GM23338 (cell line): ENCODE results near the gene GRIN2A. TPM values are rescaled to one million over a fixed set of nuclear protein-coding genes. Genes with fewer than 3 reads are reported as not detected.

Source experiments
- ATAC-seq: fragments of 200-7000 bp; cut with Tn5 transposase; 3 replicates; pipeline ENCODE4 v1.9.1; 2020
- DNase-seq: peaks from one replicate; pipeline ENCODE4 v3.0.0-alpha.2; 2015; ENCODE audit warnings: low spot score
- H2AFZ ChIP-seq: fragments of 200-600 bp; sonication (generic); 2 replicates; pipeline ENCODE4 v1.8.0; 2016; ENCODE audit warnings: antibody characterized with exemption, mild to moderate bottlenecking, moderate library complexity
- H3F3A ChIP-seq: fragments of 200-600 bp; sonication (generic); replicated peaks from 2 replicates; pipeline ENCODE4 v1.8.0; 2017; ENCODE audit warnings: antibody characterized with exemption, mixed run types, low read depth
- H3K27ac ChIP-seq: fragments of 200-600 bp; sonication (generic); 2 replicates; pipeline ENCODE4 v1.6.1; 2016; ENCODE audit warnings: low read depth
- H3K27me3 ChIP-seq: fragments of 200-600 bp; sonication (generic); 2 replicates; pipeline ENCODE4 v1.8.0; 2016; ENCODE audit warnings: mild to moderate bottlenecking, mixed run types, moderate library complexity; ENCODE audit not compliant: insufficient read depth
- H3K36me3 ChIP-seq: fragments of 200-600 bp; sonication (generic); 2 replicates; pipeline ENCODE4 v1.8.0; 2016; ENCODE audit warnings: mild to moderate bottlenecking; ENCODE audit not compliant: insufficient read depth
- H3K4me1 ChIP-seq: fragments of 200-600 bp; sonication (generic); 2 replicates; pipeline ENCODE4 v1.8.0; 2016; ENCODE audit warnings: mild to moderate bottlenecking, moderate library complexity; ENCODE audit not compliant: insufficient read depth
- H3K4me2 ChIP-seq: fragments of 200-600 bp; sonication (generic); 2 replicates; pipeline ENCODE4 v1.7.1; 2017; ENCODE audit warnings: mixed run types
- H3K4me3 ChIP-seq: fragments of 200-600 bp; sonication (generic); 2 replicates; pipeline ENCODE4 v1.6.1; 2016; ENCODE audit warnings: mixed run types
- H3K79me2 ChIP-seq: fragments of 200-600 bp; sonication (generic); replicated peaks from 2 replicates; pipeline ENCODE4 v1.8.0; 2017; ENCODE audit warnings: mild to moderate bottlenecking; ENCODE audit not compliant: insufficient read depth
- H3K9me2 ChIP-seq: fragments of 200-600 bp; sonication (generic); 2 replicates; pipeline ENCODE4 v1.8.0; 2017; ENCODE audit not compliant: insufficient read depth
- H4K20me1 ChIP-seq: fragments of 200-600 bp; sonication (generic); replicated peaks from 2 replicates; pipeline ENCODE4 v1.8.0; 2017; ENCODE audit warnings: mild to moderate bottlenecking; ENCODE audit not compliant: insufficient read depth
- H3K27ac Mint-ChIP-seq: 2 replicates; pipeline ENCODE4 v1.8.0; 2020; ENCODE audit warnings: inconsistent platforms, mild to moderate bottlenecking, moderate library complexity, mixed read lengths
- H3K27me3 Mint-ChIP-seq: 3 replicates; pipeline ENCODE4 v1.8.0; 2022; ENCODE audit warnings: low read depth, mild to moderate bottlenecking, moderate library complexity, mixed read lengths, inconsistent platforms; ENCODE audit not compliant: insufficient read depth, poor library complexity
- H3K36me3 Mint-ChIP-seq: 3 replicates; pipeline ENCODE4 v1.8.0; 2021; ENCODE audit warnings: low read depth, mild to moderate bottlenecking, inconsistent platforms, moderate library complexity, mixed read lengths
- H3K4me1 Mint-ChIP-seq: 3 replicates; pipeline ENCODE4 v1.8.0; 2020; ENCODE audit warnings: mild to moderate bottlenecking, inconsistent platforms, mixed read lengths
- H3K4me3 Mint-ChIP-seq: 3 replicates; pipeline ENCODE4 v1.8.0; 2021; ENCODE audit warnings: moderate library complexity, mild to moderate bottlenecking, inconsistent platforms, mixed read lengths
- H3K9me3 Mint-ChIP-seq: 3 replicates; pipeline ENCODE4 v1.8.0; 2020; ENCODE audit warnings: moderate library complexity, mild to moderate bottlenecking, inconsistent platforms, mixed read lengths
- EZH2 ChIP-seq: fragments of 200-600 bp; sonication (generic); IDR thresholded peaks from one replicate; pipeline ENCODE4 v1.8.0; 2017; ENCODE audit warnings: antibody characterized with exemption, mild to moderate bottlenecking, low read depth; ENCODE audit not compliant: unreplicated experiment
- EZH2phosphoT487 ChIP-seq: fragments of 200-600 bp; sonication (generic); IDR thresholded peaks from one replicate; pipeline ENCODE4 v1.8.1; 2018; ENCODE audit warnings: antibody characterized with exemption; ENCODE audit not compliant: unreplicated experiment
- JUNB ChIP-seq: IDR thresholded peaks from one replicate; pipeline ENCODE4 v1.6.1; 2016; ENCODE audit warnings: antibody characterized with exemption; ENCODE audit not compliant: unreplicated experiment
- NANOG ChIP-seq: IDR thresholded peaks from 2 replicates; pipeline ENCODE4 v1.6.1; 2016; ENCODE audit warnings: antibody characterized with exemption, borderline replicate concordance
- ZNF114 ChIP-seq: fragments of 250-450 bp; sonication (Bioruptor Pico); IDR thresholded peaks from 2 replicates; pipeline ENCODE4 v1.5.0; 2020; ENCODE audit warnings: mild to moderate bottlenecking, moderate library complexity
- ZNF331 ChIP-seq: fragments of 250-450 bp; sonication (Bioruptor Pico); IDR thresholded peaks from 2 replicates; pipeline ENCODE4 v1.5.0; 2020; ENCODE audit warnings: low read depth, mild to moderate bottlenecking, moderate library complexity
- polyA plus RNA-seq: library from polyadenylated mRNA; unstranded; fragments of >200 nt; fragmentation: Nextera tagmentation; extraction: Ambion mirVana; gene quantifications from 2 replicates; pipeline ENCODE4 v1.2.1, GENCODE V29; 2016
- total RNA-seq: library from RNA; depleted of rRNA; stranded (reverse); fragments of >200 nt; shearing (Covaris generic); gene quantifications from 2 replicates; pipeline ENCODE4 v1.2.3, GENCODE V29; 2014
- TF ChIP-seq, protein P1 (sequence below): IDR thresholded peaks from one replicate; pipeline ENCODE4 v1.6.1; 2018; ENCODE audit warnings: antibody characterized with exemption; ENCODE audit not compliant: unreplicated experiment
- TF ChIP-seq, protein P2 (sequence below), 2 experiments: fragments of 200-600 bp in 1 of 2; sonication (generic) in 1 of 2; conservative IDR thresholded peaks; 2 replicates each; pipeline versions ENCODE4 v1.5.1 to v1.6.1; 2016 to 2017; ENCODE audit warnings: antibody characterized with exemption in 2 of 2, low read depth in 2 of 2, mild to moderate bottlenecking in 2 of 2, moderate library complexity in 1 of 2
- TF ChIP-seq, protein P3 (sequence below): fragments of 250-450 bp; sonication (Bioruptor Pico); IDR thresholded peaks from 2 replicates; pipeline ENCODE4 v1.5.0; 2020; ENCODE audit warnings: mild to moderate bottlenecking, moderate library complexity

The GRIN2A gene
- total and polyA plus RNA-seq, 2 experiments from 2014 or later = 0.89 to 5.1 TPM

DNA sequence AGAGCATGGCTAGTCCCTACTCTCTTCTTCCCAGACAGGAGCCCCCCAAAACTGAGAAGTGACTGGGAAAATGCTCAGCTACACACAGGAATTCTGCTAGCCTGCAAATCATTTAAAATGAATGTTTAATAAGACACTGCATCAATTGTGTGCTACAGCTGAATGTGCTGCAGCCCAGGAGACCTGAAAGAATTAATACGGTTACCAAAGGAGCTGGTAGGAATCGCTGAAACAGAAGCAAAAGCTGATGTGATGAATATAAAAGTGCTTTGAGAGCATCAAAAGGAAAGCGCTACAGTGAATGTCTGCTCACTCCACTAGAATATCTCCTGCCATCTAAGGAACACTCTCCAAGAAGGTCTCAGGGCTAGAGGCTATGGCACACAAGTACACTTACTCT, 3.7 kb downstream of the GRIN2A start:
- peaks cover 50% of the 10 kb centered on the region for H3K27me3 ChIP-seq
- H3K4me2 ChIP-seq = no peak overlapping the region
- no peak overlapping the region for H3K27ac ChIP-seq
- H3K36me3 ChIP-seq = no peaks in the 10 kb centered on the region
- H3F3A ChIP-seq = no peaks in the 10 kb centered on the region
- peaks cover 8% of the 10 kb centered on the region for H3K36me3 Mint-ChIP-seq
- DNase-seq = no peak
- no peaks in the 10 kb centered on the region for H4K20me1 ChIP-seq
- no peaks in the 10 kb centered on the region for H3K79me2 ChIP-seq
- H3K27ac Mint-ChIP-seq = no peak overlapping the region
- no peak overlapping the region for H2AFZ ChIP-seq
- no peak overlapping the region for H3K4me3 Mint-ChIP-seq
- H3K27me3 Mint-ChIP-seq = peaks cover 29% of the 10 kb centered on the region
- ATAC-seq = no peak
- 0 out of 2 replicates have a peak, but pooled peaks cover 10% of the 10 kb centered on the region for H3K9me2 ChIP-seq
- no peak overlapping the region for H3K4me3 ChIP-seq
- TF ChIP-seq JUNB (no peak), EZH2phosphoT487 (no peak), NANOG (no peak), EZH2 (no peak), ZNF331 (no peak), ZNF114 (CRISPR knock-in tag) (no peak)
- TF ChIP-seq, protein P1, sequence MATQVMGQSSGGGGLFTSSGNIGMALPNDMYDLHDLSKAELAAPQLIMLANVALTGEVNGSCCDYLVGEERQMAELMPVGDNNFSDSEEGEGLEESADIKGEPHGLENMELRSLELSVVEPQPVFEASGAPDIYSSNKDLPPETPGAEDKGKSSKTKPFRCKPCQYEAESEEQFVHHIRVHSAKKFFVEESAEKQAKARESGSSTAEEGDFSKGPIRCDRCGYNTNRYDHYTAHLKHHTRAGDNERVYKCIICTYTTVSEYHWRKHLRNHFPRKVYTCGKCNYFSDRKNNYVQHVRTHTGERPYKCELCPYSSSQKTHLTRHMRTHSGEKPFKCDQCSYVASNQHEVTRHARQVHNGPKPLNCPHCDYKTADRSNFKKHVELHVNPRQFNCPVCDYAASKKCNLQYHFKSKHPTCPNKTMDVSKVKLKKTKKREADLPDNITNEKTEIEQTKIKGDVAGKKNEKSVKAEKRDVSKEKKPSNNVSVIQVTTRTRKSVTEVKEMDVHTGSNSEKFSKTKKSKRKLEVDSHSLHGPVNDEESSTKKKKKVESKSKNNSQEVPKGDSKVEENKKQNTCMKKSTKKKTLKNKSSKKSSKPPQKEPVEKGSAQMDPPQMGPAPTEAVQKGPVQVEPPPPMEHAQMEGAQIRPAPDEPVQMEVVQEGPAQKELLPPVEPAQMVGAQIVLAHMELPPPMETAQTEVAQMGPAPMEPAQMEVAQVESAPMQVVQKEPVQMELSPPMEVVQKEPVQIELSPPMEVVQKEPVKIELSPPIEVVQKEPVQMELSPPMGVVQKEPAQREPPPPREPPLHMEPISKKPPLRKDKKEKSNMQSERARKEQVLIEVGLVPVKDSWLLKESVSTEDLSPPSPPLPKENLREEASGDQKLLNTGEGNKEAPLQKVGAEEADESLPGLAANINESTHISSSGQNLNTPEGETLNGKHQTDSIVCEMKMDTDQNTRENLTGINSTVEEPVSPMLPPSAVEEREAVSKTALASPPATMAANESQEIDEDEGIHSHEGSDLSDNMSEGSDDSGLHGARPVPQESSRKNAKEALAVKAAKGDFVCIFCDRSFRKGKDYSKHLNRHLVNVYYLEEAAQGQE = no peak
- TF ChIP-seq, protein P2, sequence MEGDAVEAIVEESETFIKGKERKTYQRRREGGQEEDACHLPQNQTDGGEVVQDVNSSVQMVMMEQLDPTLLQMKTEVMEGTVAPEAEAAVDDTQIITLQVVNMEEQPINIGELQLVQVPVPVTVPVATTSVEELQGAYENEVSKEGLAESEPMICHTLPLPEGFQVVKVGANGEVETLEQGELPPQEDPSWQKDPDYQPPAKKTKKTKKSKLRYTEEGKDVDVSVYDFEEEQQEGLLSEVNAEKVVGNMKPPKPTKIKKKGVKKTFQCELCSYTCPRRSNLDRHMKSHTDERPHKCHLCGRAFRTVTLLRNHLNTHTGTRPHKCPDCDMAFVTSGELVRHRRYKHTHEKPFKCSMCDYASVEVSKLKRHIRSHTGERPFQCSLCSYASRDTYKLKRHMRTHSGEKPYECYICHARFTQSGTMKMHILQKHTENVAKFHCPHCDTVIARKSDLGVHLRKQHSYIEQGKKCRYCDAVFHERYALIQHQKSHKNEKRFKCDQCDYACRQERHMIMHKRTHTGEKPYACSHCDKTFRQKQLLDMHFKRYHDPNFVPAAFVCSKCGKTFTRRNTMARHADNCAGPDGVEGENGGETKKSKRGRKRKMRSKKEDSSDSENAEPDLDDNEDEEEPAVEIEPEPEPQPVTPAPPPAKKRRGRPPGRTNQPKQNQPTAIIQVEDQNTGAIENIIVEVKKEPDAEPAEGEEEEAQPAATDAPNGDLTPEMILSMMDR (conservative IDR thresholded peaks at IDR 0.05; ENCODE audit: low read depth in 2 of 2) = no peak
- TF ChIP-seq, protein P3, sequence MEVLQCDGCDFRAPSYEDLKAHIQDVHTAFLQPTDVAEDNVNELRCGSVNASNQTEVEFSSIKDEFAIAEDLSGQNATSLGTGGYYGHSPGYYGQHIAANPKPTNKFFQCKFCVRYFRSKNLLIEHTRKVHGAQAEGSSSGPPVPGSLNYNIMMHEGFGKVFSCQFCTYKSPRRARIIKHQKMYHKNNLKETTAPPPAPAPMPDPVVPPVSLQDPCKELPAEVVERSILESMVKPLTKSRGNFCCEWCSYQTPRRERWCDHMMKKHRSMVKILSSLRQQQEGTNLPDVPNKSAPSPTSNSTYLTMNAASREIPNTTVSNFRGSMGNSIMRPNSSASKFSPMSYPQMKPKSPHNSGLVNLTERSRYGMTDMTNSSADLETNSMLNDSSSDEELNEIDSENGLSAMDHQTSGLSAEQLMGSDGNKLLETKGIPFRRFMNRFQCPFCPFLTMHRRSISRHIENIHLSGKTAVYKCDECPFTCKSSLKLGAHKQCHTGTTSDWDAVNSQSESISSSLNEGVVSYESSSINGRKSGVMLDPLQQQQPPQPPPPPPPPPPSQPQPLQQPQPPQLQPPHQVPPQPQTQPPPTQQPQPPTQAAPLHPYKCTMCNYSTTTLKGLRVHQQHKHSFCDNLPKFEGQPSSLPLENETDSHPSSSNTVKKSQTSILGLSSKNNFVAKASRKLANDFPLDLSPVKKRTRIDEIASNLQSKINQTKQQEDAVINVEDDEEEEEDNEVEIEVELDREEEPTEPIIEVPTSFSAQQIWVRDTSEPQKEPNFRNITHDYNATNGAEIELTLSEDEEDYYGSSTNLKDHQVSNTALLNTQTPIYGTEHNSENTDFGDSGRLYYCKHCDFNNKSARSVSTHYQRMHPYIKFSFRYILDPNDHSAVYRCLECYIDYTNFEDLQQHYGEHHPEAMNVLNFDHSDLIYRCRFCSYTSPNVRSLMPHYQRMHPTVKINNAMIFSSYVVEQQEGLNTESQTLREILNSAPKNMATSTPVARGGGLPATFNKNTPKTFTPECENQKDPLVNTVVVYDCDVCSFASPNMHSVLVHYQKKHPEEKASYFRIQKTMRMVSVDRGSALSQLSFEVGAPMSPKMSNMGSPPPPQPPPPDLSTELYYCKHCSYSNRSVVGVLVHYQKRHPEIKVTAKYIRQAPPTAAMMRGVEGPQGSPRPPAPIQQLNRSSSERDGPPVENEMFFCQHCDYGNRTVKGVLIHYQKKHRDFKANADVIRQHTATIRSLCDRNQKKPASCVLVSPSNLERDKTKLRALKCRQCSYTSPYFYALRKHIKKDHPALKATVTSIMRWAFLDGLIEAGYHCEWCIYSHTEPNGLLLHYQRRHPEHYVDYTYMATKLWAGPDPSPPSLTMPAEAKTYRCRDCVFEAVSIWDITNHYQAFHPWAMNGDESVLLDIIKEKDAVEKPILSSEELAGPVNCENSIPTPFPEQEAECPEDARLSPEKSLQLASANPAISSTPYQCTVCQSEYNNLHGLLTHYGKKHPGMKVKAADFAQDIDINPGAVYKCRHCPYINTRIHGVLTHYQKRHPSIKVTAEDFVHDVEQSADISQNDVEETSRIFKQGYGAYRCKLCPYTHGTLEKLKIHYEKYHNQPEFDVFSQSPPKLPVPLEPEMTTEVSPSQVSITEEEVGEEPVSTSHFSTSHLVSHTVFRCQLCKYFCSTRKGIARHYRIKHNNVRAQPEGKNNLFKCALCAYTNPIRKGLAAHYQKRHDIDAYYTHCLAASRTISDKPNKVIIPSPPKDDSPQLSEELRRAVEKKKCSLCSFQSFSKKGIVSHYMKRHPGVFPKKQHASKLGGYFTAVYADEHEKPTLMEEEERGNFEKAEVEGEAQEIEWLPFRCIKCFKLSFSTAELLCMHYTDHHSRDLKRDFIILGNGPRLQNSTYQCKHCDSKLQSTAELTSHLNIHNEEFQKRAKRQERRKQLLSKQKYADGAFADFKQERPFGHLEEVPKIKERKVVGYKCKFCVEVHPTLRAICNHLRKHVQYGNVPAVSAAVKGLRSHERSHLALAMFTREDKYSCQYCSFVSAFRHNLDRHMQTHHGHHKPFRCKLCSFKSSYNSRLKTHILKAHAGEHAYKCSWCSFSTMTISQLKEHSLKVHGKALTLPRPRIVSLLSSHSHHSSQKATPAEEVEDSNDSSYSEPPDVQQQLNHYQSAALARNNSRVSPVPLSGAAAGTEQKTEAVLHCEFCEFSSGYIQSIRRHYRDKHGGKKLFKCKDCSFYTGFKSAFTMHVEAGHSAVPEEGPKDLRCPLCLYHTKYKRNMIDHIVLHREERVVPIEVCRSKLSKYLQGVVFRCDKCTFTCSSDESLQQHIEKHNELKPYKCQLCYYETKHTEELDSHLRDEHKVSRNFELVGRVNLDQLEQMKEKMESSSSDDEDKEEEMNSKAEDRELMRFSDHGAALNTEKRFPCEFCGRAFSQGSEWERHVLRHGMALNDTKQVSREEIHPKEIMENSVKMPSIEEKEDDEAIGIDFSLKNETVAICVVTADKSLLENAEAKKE (CRISPR knock-in tag) = no peak
- H3K9me3 Mint-ChIP-seq = no peaks in the 10 kb centered on the region; the same call in 2 of the 3 replicates
- peaks cover 2% of the 10 kb centered on the region for H3K4me1 ChIP-seq
- peaks cover 5% of the 10 kb centered on the region; the same call in 2 of the 3 replicates for H3K4me1 Mint-ChIP-seq
